NB4 (cell line): ENCODE measurements around the gene HTT.

Experiments used
- CTCF ChIP-seq: IDR thresholded peaks from one replicate; pipeline ENCODE4 v1.5.1; 2012; ENCODE audit warnings: low read depth, low read length
- POLR2A ChIP-seq: IDR thresholded peaks from 2 replicates; pipeline ENCODE4 v1.6.1; 2011; ENCODE audit warnings: mild to moderate bottlenecking; ENCODE audit not compliant: insufficient read length; ENCODE audit errors: extremely low read depth
- TF ChIP-seq, protein P1 (sequence below): IDR thresholded peaks from 2 replicates; pipeline ENCODE4 v1.6.1; 2011; ENCODE audit warnings: low read depth, low read length

GRCh38 chr4:3192188-3192587 lies 117.7 kb downstream of the HTT start:
- no peak for TF ChIP-seq CTCF
- TF ChIP-seq POLR2A = no peak
- TF ChIP-seq, protein P1, sequence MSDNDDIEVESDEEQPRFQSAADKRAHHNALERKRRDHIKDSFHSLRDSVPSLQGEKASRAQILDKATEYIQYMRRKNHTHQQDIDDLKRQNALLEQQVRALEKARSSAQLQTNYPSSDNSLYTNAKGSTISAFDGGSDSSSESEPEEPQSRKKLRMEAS = no peak
